Natural killer cell (primary cell): Measurements from ENCODE around the gene MTUS2. TPM values are rescaled to one million over a fixed set of nuclear protein-coding genes. Genes with fewer than 3 reads are reported as not detected.

Source experiments
- ATAC-seq, 3 donors: fragments of 150-1000 bp in 2 of 3; fragments of 200-7000 bp in 1 of 3; cut with Tn5 transposase; 1 replicate in 1 of 3; 2 replicates in 2 of 3; pipeline ENCODE4 v1.10.0; 2021; ENCODE audit warnings: mild to moderate bottlenecking in 2 of 3, moderate library complexity in 2 of 3
- DNase-seq, 2 donors: peaks; one replicate each; pipeline versions ENCODE4 v3.0.0 to v3.0.0-alpha.2; 2013 to 2021; ENCODE audit warnings: mixed read lengths in 1 of 2
- H3K27ac ChIP-seq: one replicate; pipeline ENCODE4 v1.5.1; 2013; ENCODE audit warnings: mild to moderate bottlenecking, low read length
- H3K27me3 ChIP-seq: one replicate; pipeline ENCODE4 v1.6.1; 2013; ENCODE audit warnings: low read length; ENCODE audit not compliant: control insufficient read depth, insufficient read depth
- H3K36me3 ChIP-seq: one replicate; pipeline ENCODE4 v1.6.1; 2013; ENCODE audit warnings: low read length; ENCODE audit not compliant: control insufficient read depth, insufficient read depth
- H3K4me1 ChIP-seq: one replicate; pipeline ENCODE4 v1.6.1; 2013; ENCODE audit warnings: low read length; ENCODE audit not compliant: control insufficient read depth, insufficient read depth
- H3K4me3 ChIP-seq: one replicate; pipeline ENCODE4 v1.5.1; 2013; ENCODE audit warnings: low read length
- H3K9me3 ChIP-seq: one replicate; pipeline ENCODE4 v1.6.1; 2013; ENCODE audit warnings: low read length; ENCODE audit not compliant: control insufficient read depth, insufficient read depth
- H3K27ac Mint-ChIP-seq, 2 donors: one replicate each; pipeline ENCODE4 v1.8.0; 2022; ENCODE audit warnings: mild to moderate bottlenecking in 2 of 2, mixed read lengths in 2 of 2, moderate library complexity in 1 of 2
- H3K27me3 Mint-ChIP-seq, 2 donors: one replicate each; pipeline ENCODE4 v1.8.0; 2022; ENCODE audit warnings: low read depth in 2 of 2, mixed read lengths in 2 of 2
- H3K36me3 Mint-ChIP-seq: one replicate; pipeline ENCODE4 v1.8.0; 2022; ENCODE audit warnings: mixed read lengths
- H3K4me1 Mint-ChIP-seq, 2 donors: one replicate each; pipeline ENCODE4 v1.8.0; 2022; ENCODE audit warnings: mixed read lengths in 2 of 2
- H3K4me3 Mint-ChIP-seq: one replicate; pipeline ENCODE4 v1.8.0; 2022; ENCODE audit warnings: mild to moderate bottlenecking, moderate library complexity, mixed read lengths
- H3K9me3 Mint-ChIP-seq, 2 donors: one replicate each; pipeline ENCODE4 v1.8.0; 2022; ENCODE audit warnings: mixed read lengths in 2 of 2
- WGBS: methylation state at CpG from one replicate; pipeline ENCODE4 v1.1.7; 2013; ENCODE audit warnings: missing lambda C conversion rate; ENCODE audit not compliant: insufficient coverage; 5-methylcytosine and 5-hydroxymethylcytosine counted together
- intact Hi-C: fragments of 100-400 bp; cut with micrococcal nuclease; formaldehyde crosslinking; loops from one replicate; pipeline ENCODE4 v1.14.2; 2022
- total RNA-seq, 4 donors: library from RNA; stranded (reverse); fragments of 120-200 nt in 1 of 4; gene quantifications; one replicate each; pipeline versions ENCODE4 v1.2.3 to v1.2.4, GENCODE V29; 2013 to 2022
- TF ChIP-seq, protein P1 (sequence below): fragments of 200-600 bp; IDR thresholded peaks from one replicate; pipeline ENCODE4 v1.8.0; 2022; ENCODE audit warnings: antibody characterized with exemption

Gene MTUS2
- total RNA-seq, 3 donors from 2014 or later (not counting 1 experiment from before 2014, with no cell fraction given): not detected

DNA sequence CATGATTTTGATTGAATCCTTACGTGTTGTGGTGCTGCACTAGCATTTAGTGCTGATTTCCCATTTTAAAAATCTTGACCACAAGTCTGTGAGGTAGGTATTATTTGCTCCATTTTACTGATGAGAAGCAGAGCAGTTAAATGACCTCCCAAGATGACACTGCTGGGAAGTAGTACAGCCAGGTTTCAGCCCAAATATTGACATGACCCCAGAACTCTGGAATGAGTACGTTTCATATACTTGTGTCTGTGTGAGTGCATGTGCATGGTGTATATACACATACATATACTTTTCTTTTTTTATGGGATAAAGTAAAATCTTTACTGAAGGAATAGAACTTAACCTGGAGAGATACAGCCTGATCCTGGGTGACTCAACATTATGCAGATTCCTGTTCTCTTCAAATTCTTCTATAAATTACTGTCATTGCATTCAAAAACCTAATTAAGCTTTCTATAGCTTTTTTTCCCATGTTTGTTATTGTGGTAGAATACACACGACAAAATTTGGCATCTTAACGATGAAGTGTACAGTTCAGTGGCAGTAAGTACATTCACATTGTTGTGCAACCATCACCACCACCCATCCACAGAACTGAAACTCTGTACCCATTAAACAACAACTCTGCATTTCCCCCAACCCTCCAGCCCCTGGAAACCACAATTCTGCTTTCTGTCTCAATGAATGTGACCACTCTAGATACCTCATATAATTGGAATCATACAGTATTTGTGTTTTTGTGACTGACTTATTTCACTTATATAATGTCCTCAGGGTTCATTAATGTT, 311.9 kb downstream of the MTUS2 start:
- 97% methylated on average over 3 of the region's 4 CpGs for WGBS
- Mint-ChIP-seq H3K27me3 (no peaks in the 10 kb centered on the region), H3K4me1 (no peaks in the 10 kb centered on the region), H3K4me3 (no peak overlapping the region), H3K27ac (no peak overlapping the region), H3K36me3 (no peaks in the 10 kb centered on the region), H3K9me3 (peaks cover 12 to 15% of the 10 kb centered on the region in 2 donors)
- H3K27me3 ChIP-seq: no peaks in the 10 kb centered on the region
- DNase-seq: no peak
- H3K4me3 ChIP-seq: no peak overlapping the region
- ATAC-seq: no peak
- H3K27ac ChIP-seq: no peak overlapping the region
- TF ChIP-seq, protein P1, sequence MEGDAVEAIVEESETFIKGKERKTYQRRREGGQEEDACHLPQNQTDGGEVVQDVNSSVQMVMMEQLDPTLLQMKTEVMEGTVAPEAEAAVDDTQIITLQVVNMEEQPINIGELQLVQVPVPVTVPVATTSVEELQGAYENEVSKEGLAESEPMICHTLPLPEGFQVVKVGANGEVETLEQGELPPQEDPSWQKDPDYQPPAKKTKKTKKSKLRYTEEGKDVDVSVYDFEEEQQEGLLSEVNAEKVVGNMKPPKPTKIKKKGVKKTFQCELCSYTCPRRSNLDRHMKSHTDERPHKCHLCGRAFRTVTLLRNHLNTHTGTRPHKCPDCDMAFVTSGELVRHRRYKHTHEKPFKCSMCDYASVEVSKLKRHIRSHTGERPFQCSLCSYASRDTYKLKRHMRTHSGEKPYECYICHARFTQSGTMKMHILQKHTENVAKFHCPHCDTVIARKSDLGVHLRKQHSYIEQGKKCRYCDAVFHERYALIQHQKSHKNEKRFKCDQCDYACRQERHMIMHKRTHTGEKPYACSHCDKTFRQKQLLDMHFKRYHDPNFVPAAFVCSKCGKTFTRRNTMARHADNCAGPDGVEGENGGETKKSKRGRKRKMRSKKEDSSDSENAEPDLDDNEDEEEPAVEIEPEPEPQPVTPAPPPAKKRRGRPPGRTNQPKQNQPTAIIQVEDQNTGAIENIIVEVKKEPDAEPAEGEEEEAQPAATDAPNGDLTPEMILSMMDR: no peak
- no peaks in the 10 kb centered on the region for H3K9me3 ChIP-seq
- intact Hi-C loops: no loop called here
- H3K36me3 ChIP-seq: no peaks in the 10 kb centered on the region
- H3K4me1 ChIP-seq: no peaks in the 10 kb centered on the region

DNA sequence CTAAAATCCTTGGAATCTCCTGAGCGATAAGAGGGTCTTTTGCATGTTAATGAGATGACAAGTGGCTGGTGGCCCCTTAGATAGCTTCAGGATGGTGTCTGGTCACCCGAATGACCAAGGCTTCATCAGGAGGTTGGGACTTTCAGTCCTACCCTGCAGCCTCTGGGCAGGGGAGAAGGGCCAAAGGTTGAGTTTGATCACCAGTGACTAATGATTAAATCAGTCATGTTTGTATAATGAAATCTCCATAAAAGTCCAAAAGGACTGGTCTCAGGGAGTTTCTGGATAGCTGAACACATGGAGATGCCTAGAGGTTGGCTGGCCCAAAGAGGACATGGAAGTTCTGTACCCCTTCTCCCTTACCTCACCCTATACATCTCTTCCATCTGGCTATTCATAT, 316.2 kb downstream of the MTUS2 start:
- DNase-seq (no peak), ATAC-seq (no peak)
- no peaks in the 10 kb centered on the region for H3K4me1 Mint-ChIP-seq
- no peak overlapping the region for H3K27ac ChIP-seq
- H3K27me3 ChIP-seq: no peaks in the 10 kb centered on the region
- no peaks in the 10 kb centered on the region for H3K36me3 ChIP-seq
- peaks cover 3% of the 10 kb centered on the region for H3K9me3 ChIP-seq
- H3K36me3 Mint-ChIP-seq: no peaks in the 10 kb centered on the region
- intact Hi-C loops: no loop called here
- no peaks in the 10 kb centered on the region for H3K27me3 Mint-ChIP-seq
- 84% methylated on average over 2 of the region's 2 CpGs for WGBS
- H3K4me1 ChIP-seq: no peaks in the 10 kb centered on the region
- H3K27ac Mint-ChIP-seq: no peak overlapping the region
- TF ChIP-seq, protein P1: no peak
- H3K9me3 Mint-ChIP-seq: peaks cover 8 to 13% of the 10 kb centered on the region in 2 donors
- H3K4me3 ChIP-seq: no peak overlapping the region
- H3K4me3 Mint-ChIP-seq: no peak overlapping the region

DNA sequence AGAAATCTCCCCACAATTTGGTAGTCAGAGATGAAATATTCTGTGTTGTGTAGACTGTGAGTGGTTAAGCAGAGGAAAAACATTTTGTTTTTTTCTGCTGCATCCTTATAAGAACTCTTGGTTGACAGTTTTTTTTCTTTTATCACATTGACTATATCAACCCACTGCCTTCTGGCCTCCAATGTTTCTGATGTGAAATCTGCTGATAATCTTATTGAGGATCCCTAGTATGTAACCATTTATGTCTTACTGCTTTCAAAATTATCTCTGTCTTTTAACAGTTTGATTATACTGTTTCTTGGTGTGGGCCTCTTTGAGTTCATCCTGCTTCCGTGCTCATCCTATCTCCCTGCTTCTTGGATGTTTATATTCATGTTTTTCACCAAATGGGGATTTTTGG, 316.9 kb downstream of the MTUS2 start:
- Histone ChIP-seq H3K27ac (no peak overlapping the region), H3K4me3 (no peak overlapping the region), H3K4me1 (no peaks in the 10 kb centered on the region), H3K36me3 (no peaks in the 10 kb centered on the region), H3K9me3 (peaks cover 3% of the 10 kb centered on the region), H3K27me3 (no peaks in the 10 kb centered on the region)
- Mint-ChIP-seq H3K27ac (no peak overlapping the region), H3K4me3 (no peak overlapping the region), H3K36me3 (no peaks in the 10 kb centered on the region), H3K27me3 (no peaks in the 10 kb centered on the region), H3K9me3 (peaks cover 8 to 13% of the 10 kb centered on the region in 2 donors), H3K4me1 (no peaks in the 10 kb centered on the region)
- TF ChIP-seq, protein P1: no peak
- ATAC-seq: no peak
- 86% methylated on average over 1 of the region's 1 CpG for WGBS
- DNase-seq: no peak
- intact Hi-C loops: no loop called here

DNA sequence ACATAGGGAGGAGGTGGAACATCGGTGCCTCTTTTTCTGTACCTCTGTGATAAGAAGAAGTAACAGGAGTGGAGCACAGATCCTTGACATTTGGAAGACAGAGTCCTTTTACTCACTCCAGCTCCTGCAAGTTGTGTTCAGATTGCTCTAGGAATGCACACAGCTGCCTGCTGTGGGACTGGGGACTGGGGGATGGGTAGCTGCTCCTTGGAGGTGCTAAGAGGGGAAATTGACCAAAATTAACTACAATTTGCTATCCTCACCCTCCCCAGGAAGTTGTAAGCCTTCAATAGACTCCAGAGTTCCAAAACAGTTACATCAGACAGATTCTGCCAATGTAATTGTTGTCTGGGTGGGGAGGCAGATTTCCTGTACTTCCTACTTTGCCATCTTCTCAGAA, 317.9 kb downstream of the MTUS2 start:
- intact Hi-C loops: no loop called here
- 54% methylated on average over 1 of the region's 1 CpG for WGBS
- Histone ChIP-seq H3K4me3 (no peak overlapping the region), H3K27me3 (no peaks in the 10 kb centered on the region), H3K27ac (no peak overlapping the region), H3K9me3 (peaks cover 3% of the 10 kb centered on the region), H3K4me1 (no peaks in the 10 kb centered on the region), H3K36me3 (no peaks in the 10 kb centered on the region)
- TF ChIP-seq, protein P1: no peak
- no peak overlapping the region for H3K27ac Mint-ChIP-seq
- H3K27me3 Mint-ChIP-seq: no peaks in the 10 kb centered on the region
- H3K4me1 Mint-ChIP-seq: no peaks in the 10 kb centered on the region
- ATAC-seq (no peak), DNase-seq (no peak)
- no peak overlapping the region for H3K4me3 Mint-ChIP-seq
- no peaks in the 10 kb centered on the region for H3K36me3 Mint-ChIP-seq
- peaks cover 8 to 14% of the 10 kb centered on the region in 2 donors for H3K9me3 Mint-ChIP-seq
